ENCODE results near the gene RTN4RL1. TPM values are rescaled to one million over a fixed set of nuclear protein-coding genes. Genes with fewer than 3 reads are reported as not detected.

The RTN4RL1 gene
- total and polyA plus RNA-seq, 2 of the 13 experiments (the other 11 are each of a cell fraction or from before 2014, with no cell fraction given) = 0.01 TPM; not detected in 1

- TF ChIP-seq TFE3 (CRISPR knock-in tag; IDR thresholded peaks at IDR 0.05) (0 out of 2 replicates have a peak, but pooled peaks have one; percentile 21), ZNF572 (CRISPR knock-in tag; IDR thresholded peaks at IDR 0.05) (no peak), CBX5 (CRISPR knock-in tag; IDR thresholded peaks at IDR 0.05; ENCODE audit: borderline replicate concordance) (no peak; the same call in 1 of the 2 replicates), NFATC3 (CRISPR knock-in tag; IDR thresholded peaks at IDR 0.05) (no peak), SOX13 (IDR thresholded peaks at IDR 0.05) (no peak), SOX13 (CRISPR knock-in tag; conservative IDR thresholded peaks at IDR 0.05 in 1 of 2, IDR thresholded peaks at IDR 0.05 in 1 of 2) (0 out of 4 replicates have a peak, but pooled peaks of 1 of the 2 experiments have one; percentile 36), SCMH1 (CRISPR knock-in tag; IDR thresholded peaks at IDR 0.05; ENCODE audit: borderline replicate concordance) (no peak), DMTF1 (CRISPR knock-in tag; IDR thresholded peaks at IDR 0.05) (no peak), BORCS8-MEF2B (CRISPR knock-in tag; IDR thresholded peaks at IDR 0.05) (no peak; the same call in 1 of the 2 replicates), KLF11 (CRISPR knock-in tag; IDR thresholded peaks at IDR 0.05) (no peak), ZSCAN31 (CRISPR knock-in tag; IDR thresholded peaks at IDR 0.05; ENCODE audit: low read depth) (peak; percentile 96), SKI (IDR thresholded peaks at IDR 0.05; ENCODE audit: partially characterized antibody) (no peak), HMG20A (CRISPR knock-in tag; IDR thresholded peaks at IDR 0.05; ENCODE audit: borderline replicate concordance) (no peak; the same call in 1 of the 2 replicates), ZNF616 (CRISPR knock-in tag; IDR thresholded peaks at IDR 0.05; ENCODE audit: low read depth) (peak; percentile 59; the same call in 1 of the 2 replicates), SMARCE1 (IDR thresholded peaks at IDR 0.05; ENCODE audit: borderline replicate concordance) (no peak), CENPX (CRISPR knock-in tag; IDR thresholded peaks at IDR 0.05) (no peak), HOXA9 (CRISPR knock-in tag; IDR thresholded peaks at IDR 0.05; ENCODE audit: borderline replicate concordance) (peak; percentile 57; the same call in 1 of the 2 replicates), GMEB1 (CRISPR knock-in tag; IDR thresholded peaks at IDR 0.05; ENCODE audit: borderline replicate concordance) (peak; percentile 89), NFE2L2 (IDR thresholded peaks at IDR 0.05; ENCODE audit: low read length) (no peak), ZNF670 (CRISPR knock-in tag; IDR thresholded peaks at IDR 0.05; ENCODE audit: borderline replicate concordance) (no peak), ZNF879 (CRISPR knock-in tag; IDR thresholded peaks at IDR 0.05) (no peak), CBX1 (IDR thresholded peaks at IDR 0.05; ENCODE audit: low read depth) (no peak), DMAP1 (CRISPR knock-in tag; IDR thresholded peaks at IDR 0.05) (peak; percentile 66; the same call in 1 of the 2 replicates)
- TF ChIP-seq, protein P1, sequence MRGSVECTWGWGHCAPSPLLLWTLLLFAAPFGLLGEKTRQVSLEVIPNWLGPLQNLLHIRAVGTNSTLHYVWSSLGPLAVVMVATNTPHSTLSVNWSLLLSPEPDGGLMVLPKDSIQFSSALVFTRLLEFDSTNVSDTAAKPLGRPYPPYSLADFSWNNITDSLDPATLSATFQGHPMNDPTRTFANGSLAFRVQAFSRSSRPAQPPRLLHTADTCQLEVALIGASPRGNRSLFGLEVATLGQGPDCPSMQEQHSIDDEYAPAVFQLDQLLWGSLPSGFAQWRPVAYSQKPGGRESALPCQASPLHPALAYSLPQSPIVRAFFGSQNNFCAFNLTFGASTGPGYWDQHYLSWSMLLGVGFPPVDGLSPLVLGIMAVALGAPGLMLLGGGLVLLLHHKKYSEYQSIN (CRISPR knock-in tag; IDR thresholded peaks at IDR 0.05; ENCODE audit: borderline replicate concordance) = no peak
Measured at GRCh38 chr17:2041561-2042389, 16.6 kb upstream of the RTN4RL1 start, which contains the start of gene OVCA2 (continued).

Measured in HepG2 (cell line).